HFF-Myc (cell line): Measurements from ENCODE around the gene CHN2.

Source experiments
- DNase-seq: peaks from one replicate; pipeline ENCODE4 v3.0.0-alpha.2; 2011; ENCODE audit warnings: low read depth; ENCODE audit errors: extremely low read depth
- H3K4me3 ChIP-seq: replicated peaks from 2 replicates; pipeline ENCODE4 v1.5.1; 2011; ENCODE audit warnings: low read depth, mild to moderate bottlenecking, control low read depth, low read length
- CTCF ChIP-seq: IDR thresholded peaks from 2 replicates; pipeline ENCODE4 v1.5.1; 2012; ENCODE audit warnings: mild to moderate bottlenecking, low read depth, low read length, control low read depth; ENCODE audit errors: missing control alignments

Gene CHN2

GRCh38 chr7:29476916-29477315 is 282.3 kb downstream of the CHN2 start:
- no peak for DNase-seq
- H3K4me3 ChIP-seq, result no peak overlapping the region
- TF ChIP-seq CTCF, result no peak

- no peak overlapping the region for H3K4me3 ChIP-seq
- DNase-seq, result no peak
- TF ChIP-seq CTCF, result no peak
These were observed 283.7 kb downstream of the CHN2 start for GRCh38 chr7:29478226-29478625.

- no peak overlapping the region for H3K4me3 ChIP-seq
- no peak for TF ChIP-seq CTCF
- DNase-seq, result no peak
These were observed 284.2 kb downstream of the CHN2 start for GRCh38 chr7:29478687-29479240.

- DNase-seq, result no peak
- TF ChIP-seq CTCF, result no peak
- no peak overlapping the region for H3K4me3 ChIP-seq
These were observed 285.0 kb downstream of the CHN2 start for GRCh38 chr7:29479301-29480200.

GRCh38 chr7:29480451-29480850 is 285.9 kb downstream of the CHN2 start:
- no peak overlapping the region for H3K4me3 ChIP-seq
- DNase-seq, result no peak
- no peak for TF ChIP-seq CTCF

DNA sequence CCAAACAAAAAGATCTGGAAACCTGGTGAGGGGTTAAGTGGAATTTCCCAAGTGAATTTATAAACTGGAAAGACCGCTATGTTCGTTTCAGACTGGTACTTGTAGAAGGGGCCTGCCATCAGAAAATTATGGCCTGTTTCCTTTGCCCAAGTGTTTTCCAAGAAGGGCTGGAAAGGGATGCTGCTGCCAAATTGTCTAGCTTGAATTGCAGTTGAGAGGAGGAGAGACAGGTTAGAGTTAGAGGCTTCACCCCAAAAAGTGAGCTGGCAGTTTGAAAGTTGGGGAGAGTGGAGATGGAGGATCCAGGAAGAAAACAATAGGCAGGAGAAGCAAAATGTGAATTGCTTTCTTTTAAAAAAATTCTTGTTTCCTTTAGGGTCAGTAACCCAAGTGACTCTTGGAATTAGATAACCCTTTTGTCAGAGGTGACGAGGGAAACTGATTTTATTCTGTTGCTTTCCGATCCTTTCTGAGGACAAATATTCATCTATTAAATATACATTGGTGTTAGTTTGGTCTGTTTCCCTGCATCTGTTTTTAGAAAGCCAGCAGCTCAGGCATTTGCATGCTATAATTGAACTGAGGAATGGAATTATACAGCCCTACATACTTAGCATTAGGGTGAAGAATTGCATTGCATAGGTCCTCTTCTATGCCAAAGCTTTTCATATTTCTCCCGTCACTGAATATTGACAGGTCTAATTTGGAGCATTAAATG is 286.5 kb downstream of the CHN2 start:
- no peak for TF ChIP-seq CTCF
- DNase-seq, result no peak
- no peak overlapping the region for H3K4me3 ChIP-seq
